Stimulated activated CD4-positive, alpha-beta T cell treated with anti-CD3 and anti-CD28 coated beads, TNF-alpha, amount 100 ng/mL, for 48 hours (primary cell): ENCODE results near the gene PHACTR3.

Source experiments
- DNase-seq, 3 donors: peaks; one replicate each; pipeline ENCODE4 v3.0.0-alpha.2; 2020; ENCODE audit warnings: low read depth in 3 of 3

PHACTR3 gene

GRCh38 chr20:59574308-59574707 lies 30.0 kb upstream of the PHACTR3 start:
- no peak for DNase-seq

GRCh38 chr20:59575216-59575615 lies 29.1 kb upstream of the PHACTR3 start:
- no peak for DNase-seq

GRCh38 chr20:59575653-59576052 lies 28.7 kb upstream of the PHACTR3 start:
- no peak for DNase-seq

- DNase-seq: no peak
Observed at GRCh38 chr20:59576216-59576953, 28.0 kb upstream of the PHACTR3 start.

- no peak for DNase-seq
Observed at GRCh38 chr20:59577037-59577808, 27.1 kb upstream of the PHACTR3 start.

GRCh38 chr20:59577809-59578435 lies 26.4 kb upstream of the PHACTR3 start:
- no peak for DNase-seq

GRCh38 chr20:59578436-59579403 lies 25.6 kb upstream of the PHACTR3 start:
- no peak for DNase-seq

- DNase-seq: no peak
Observed at GRCh38 chr20:59579404-59580145, 24.8 kb upstream of the PHACTR3 start.

GRCh38 chr20:59580146-59580946 lies 24.0 kb upstream of the PHACTR3 start:
- DNase-seq: no peak

- no peak for DNase-seq
Observed at GRCh38 chr20:59580991-59581401, 23.3 kb upstream of the PHACTR3 start.

GRCh38 chr20:59581993-59582679 lies 22.2 kb upstream of the PHACTR3 start:
- no peak for DNase-seq

GRCh38 chr20:59583428-59584277 lies 20.7 kb upstream of the PHACTR3 start:
- no peak for DNase-seq

- DNase-seq: no peak
Observed at GRCh38 chr20:59584278-59584925, 19.9 kb upstream of the PHACTR3 start.

- no peak for DNase-seq
Observed at GRCh38 chr20:59585714-59586409, 18.5 kb upstream of the PHACTR3 start.

GRCh38 chr20:59586613-59587012 lies 17.7 kb upstream of the PHACTR3 start:
- DNase-seq: no peak

GRCh38 chr20:59587570-59587969 lies 16.8 kb upstream of the PHACTR3 start:
- DNase-seq: no peak

- no peak for DNase-seq
Observed at GRCh38 chr20:59588236-59588855, 16.0 kb upstream of the PHACTR3 start.
